Activated CD4-positive, CD25-positive, alpha-beta regulatory T cell treated with anti-CD3 and anti-CD28 coated beads, Interleukin-2, amount 50 U/mL, for 72 hours (primary cell): ENCODE measurements around the gene KLRG1.

ENCODE experiments used
- DNase-seq: peaks from one replicate; pipeline ENCODE4 v3.0.0; 2021

Gene KLRG1

DNA sequence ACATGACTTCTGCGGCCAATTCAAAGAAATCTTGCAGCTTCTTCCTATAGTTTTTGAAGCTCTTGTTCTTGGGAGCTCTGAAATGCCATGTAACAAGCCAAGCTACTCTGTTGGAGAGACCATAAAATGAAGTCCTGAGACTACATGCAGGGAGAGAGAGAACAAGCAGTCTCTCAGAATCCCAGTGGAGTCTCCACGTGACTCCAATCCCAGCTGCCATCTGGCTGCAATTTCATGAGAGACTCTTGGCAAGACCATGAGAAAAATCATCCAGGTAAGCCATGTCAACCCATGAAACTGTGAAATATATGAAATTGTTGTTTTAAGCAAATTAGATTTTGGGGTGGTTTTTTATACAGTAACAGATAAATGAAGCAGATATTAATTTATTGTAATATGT lies 54.4 kb downstream of the KLRG1 start:
- DNase-seq: no peak

DNA sequence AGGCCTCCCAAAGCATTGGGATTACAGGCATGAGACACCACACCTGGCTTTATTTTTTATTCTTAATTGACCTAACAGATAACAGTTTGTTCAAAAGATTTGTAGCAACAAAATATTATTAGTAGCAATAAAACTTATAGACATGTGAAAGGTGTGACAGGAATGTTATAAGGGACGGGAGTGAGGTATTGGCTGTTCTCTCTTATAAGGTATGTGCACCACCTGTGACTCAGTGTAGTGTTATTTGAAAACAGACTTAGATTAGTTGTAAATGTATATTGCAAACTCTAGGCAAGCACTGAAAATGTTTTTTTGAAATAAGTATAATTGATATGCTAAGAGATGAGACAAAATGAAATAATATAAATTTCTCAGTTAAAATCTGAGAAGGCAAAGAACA lies 57.8 kb downstream of the KLRG1 start:
- no peak for DNase-seq

DNA sequence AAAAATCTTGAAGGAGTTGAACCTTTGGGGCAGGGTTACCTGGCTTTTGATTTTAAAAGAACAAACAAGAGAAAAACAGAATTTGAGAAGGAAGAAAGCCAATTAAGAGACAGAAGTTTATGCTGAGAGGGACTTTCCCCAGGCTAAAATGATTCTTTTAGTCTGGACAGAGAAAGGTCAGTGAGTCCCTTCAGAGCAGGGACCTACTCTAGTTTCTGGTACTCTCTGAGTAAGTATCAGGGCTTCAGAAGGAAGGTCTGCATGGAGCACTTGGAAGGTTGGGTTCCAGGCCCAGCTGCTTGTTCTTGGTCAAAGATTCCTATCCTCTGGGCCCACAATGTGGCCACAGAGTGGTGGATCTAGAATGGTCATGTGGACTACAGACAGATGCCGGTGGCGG lies 59.6 kb downstream of the KLRG1 start:
- no peak for DNase-seq

DNA sequence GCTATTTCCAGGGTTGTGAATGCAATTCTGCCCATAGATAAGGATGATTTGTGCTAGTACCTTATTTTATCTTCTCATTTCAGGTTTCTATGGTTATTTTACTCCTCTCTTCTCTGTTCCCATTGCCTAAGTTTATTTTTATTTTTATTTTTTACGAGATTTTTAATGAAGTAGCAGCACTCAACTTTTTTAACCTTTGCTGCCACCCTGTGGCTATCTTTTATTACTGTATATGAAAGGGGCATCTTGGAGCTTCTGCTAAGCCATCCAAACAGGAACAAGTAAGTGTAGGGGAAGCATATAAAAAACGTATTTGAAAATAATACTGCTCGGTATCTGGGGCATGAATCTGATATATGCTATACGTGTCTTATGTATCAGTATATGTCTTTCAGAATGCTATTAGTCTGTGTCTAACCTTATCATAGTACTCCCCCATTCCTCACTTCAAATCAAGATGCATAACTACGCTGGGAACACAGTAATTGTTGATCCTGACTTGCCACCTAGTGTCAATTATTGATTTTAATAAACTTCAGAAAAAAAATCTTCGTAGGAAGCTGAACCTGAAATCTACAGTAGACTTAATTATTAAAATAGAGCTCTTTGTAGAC lies 60.3 kb downstream of the KLRG1 start:
- no peak for DNase-seq

DNA sequence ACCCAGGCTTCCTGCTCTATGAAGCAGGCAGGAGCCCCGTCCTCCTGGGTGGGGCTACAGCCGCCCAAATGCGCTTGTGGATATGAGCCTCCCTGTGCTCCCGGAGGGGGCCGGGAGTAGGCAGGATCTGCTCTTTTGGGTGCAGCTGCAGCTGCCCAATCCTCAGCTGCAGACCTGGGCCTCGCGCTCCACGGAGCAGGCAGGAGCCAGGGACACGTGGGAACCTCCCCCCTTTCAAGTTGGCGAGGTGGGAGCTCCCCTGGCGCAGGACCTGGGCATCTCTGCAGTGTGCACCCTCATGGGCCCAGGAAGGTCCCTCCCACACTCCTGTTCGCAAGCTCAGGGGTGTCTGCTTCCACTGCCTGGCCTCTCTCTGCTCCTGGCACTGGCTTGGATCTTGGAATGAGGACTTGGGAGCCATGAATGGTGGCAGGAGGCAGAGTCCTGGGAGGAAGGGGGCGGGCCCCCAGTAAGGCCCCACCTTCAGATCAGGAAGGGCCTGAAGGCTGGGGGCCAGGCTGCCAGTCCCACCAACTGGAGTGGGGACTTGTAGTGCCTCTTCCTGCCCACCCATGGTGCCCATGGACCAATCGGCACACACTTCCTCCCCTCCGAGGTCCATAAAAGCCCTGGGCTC lies 61.3 kb downstream of the KLRG1 start:
- DNase-seq: no peak

DNA sequence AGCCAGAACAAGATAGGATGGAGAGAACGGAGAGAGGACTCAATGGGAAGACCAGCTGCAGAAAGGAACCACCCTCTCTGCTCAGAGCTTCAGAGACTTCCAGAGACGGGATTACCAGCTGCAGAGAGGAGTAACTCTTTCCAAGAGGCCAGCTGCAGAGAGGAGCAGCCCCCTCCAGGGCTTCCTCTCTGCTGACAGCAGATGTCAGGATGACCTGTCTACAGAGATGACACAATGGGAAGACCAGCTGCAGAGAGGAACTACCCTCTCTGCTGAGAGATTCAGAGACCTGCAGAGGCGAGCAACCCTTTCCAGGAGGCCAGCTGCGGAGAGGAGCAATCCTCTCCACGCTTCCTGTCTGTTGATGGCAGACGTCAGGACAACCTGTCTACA lies 61.8 kb downstream of the KLRG1 start:
- no peak for DNase-seq

DNA sequence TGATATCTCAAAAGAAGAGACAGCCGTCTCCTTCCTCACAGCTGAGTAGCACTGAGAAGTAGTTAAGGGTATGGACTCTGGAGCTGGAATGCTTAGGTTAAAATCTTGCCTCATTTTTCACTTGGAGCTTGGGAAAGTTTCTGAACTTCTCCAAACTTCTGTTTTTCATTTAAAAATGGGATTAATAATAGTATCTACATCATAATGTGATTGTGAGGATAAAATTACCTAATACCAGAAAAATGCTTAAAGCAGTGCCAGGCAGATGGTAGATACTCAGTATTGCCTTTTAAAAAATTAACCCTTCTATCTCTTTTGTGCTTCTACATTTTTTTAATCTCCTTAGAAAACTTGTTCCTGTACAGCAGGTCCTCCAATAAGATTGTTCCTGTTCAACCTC lies 63.3 kb downstream of the KLRG1 start:
- no peak for DNase-seq
